Thymus (tissue), 11 donors: ENCODE measurements around the gene SSRP1. TPM values are rescaled to one million over a fixed set of nuclear protein-coding genes. Genes with fewer than 3 reads are reported as not detected.

Source experiments
- DNase-seq, 9 donors: peaks; one replicate each; pipeline ENCODE4 v3.0.0-alpha.2; 2013; ENCODE audit warnings: low spot score in 9 of 9, low read depth in 6 of 9, missing footprints in 1 of 9
- H3K27ac ChIP-seq, 2 donors: one replicate each; pipeline ENCODE4 v1.5.1; 2013; ENCODE audit warnings: control low read depth in 1 of 2, low read depth in 1 of 2, low read length in 1 of 2, mild to moderate bottlenecking in 1 of 2, moderate library complexity in 1 of 2
- H3K27me3 ChIP-seq, 2 donors: one replicate each; pipeline ENCODE4 v1.5.1; 2013; ENCODE audit warnings: low read length in 1 of 2; ENCODE audit not compliant: control insufficient read depth in 2 of 2, insufficient read depth in 1 of 2
- H3K36me3 ChIP-seq, 2 donors: one replicate each; pipeline ENCODE4 v1.5.1; 2013; ENCODE audit warnings: low read length in 1 of 2, mild to moderate bottlenecking in 1 of 2, moderate library complexity in 1 of 2; ENCODE audit not compliant: control insufficient read depth in 2 of 2, insufficient read depth in 2 of 2
- H3K4me1 ChIP-seq, 2 donors: one replicate each; pipeline ENCODE4 v1.5.1; 2013; ENCODE audit warnings: low read length in 2 of 2; ENCODE audit not compliant: control insufficient read depth in 2 of 2, insufficient read depth in 2 of 2
- H3K4me3 ChIP-seq, 2 donors: one replicate each; pipeline ENCODE4 v1.5.1; 2013; ENCODE audit warnings: low read length in 2 of 2, control low read depth in 1 of 2, mild to moderate bottlenecking in 1 of 2
- H3K9me3 ChIP-seq, 2 donors: one replicate each; pipeline ENCODE4 v1.5.1; 2013; ENCODE audit warnings: low read length in 1 of 2, mild to moderate bottlenecking in 1 of 2; ENCODE audit not compliant: control insufficient read depth in 2 of 2, insufficient read depth in 1 of 2
- WGBS: extraction: QIAGEN DNeasy Blood & Tissue Kit; methylation state at CpG from one replicate; pipeline ENCODE4 v1.1.7; 2013; 5-methylcytosine and 5-hydroxymethylcytosine counted together
- polyA plus RNA-seq: library from polyadenylated mRNA; stranded (reverse); fragments of 200-250 nt; gene quantifications from one replicate; pipeline ENCODE4 v1.2.3, GENCODE V29; 2013
- total RNA-seq: library from RNA; stranded (reverse); fragments of 120-200 nt; gene quantifications from one replicate; pipeline ENCODE4 v1.2.4, GENCODE V29; 2013
- donor health status: healthy.

SSRP1 gene
- total and polyA plus RNA-seq, 2 donors = 48.8 to 110 TPM

GRCh38 chr11:57310630-57311086 is 25.0 kb downstream of the SSRP1 start:
- Histone ChIP-seq H3K36me3 (peaks cover 8 to 11% of the 10 kb centered on the region in 2 donors), H3K4me3 (peak overlapping the region; percentile 29 to 41), H3K4me1 (peaks cover 14 to 34% of the 10 kb centered on the region in 2 donors), H3K9me3 (no peaks in the 10 kb centered on the region), H3K27me3 (no peaks in the 10 kb centered on the region), H3K27ac (peak overlapping the region in 1 of 2 donors; percentile 57)
- 90% methylated on average over 6 of the region's 6 CpGs for WGBS
- no peak for DNase-seq

- H3K9me3 ChIP-seq = no peaks in the 10 kb centered on the region
- no peak for DNase-seq
- 94% methylated on average over 6 of the region's 6 CpGs for whole genome bisulfite sequencing
- H3K4me1 ChIP-seq = peaks cover 8 to 28% of the 10 kb centered on the region in 2 donors
- H3K36me3 ChIP-seq = peaks cover 8 to 11% of the 10 kb centered on the region in 2 donors
- no peak overlapping the region for H3K4me3 ChIP-seq
- H3K27ac ChIP-seq = no peak overlapping the region
- no peaks in the 10 kb centered on the region for H3K27me3 ChIP-seq
Observed at GRCh38 chr11:57310091-57310490, 25.6 kb downstream of the SSRP1 start.

- H3K36me3 ChIP-seq = peaks cover 8% of the 10 kb centered on the region in 2 donors
- 95% methylated on average over 24 of the region's 24 CpGs for WGBS
Observed at GRCh38 chr11:57309106-57310059, 26.3 kb downstream of the SSRP1 start.

GRCh38 chr11:57308426-57309060 is 27.1 kb downstream of the SSRP1 start:
- Histone ChIP-seq H3K27ac (peak overlapping the region; percentile 6 to 55), H3K27me3 (no peaks in the 10 kb centered on the region), H3K9me3 (no peaks in the 10 kb centered on the region), H3K36me3 (peaks cover 5 to 8% of the 10 kb centered on the region in 2 donors), H3K4me3 (no peak overlapping the region), H3K4me1 (peaks cover 7 to 26% of the 10 kb centered on the region in 2 donors)
- WGBS = 95% methylated on average over 10 of the region's 10 CpGs
- no peak for DNase-seq

More at GRCh38 chr11:57309106-57310059, 26.3 kb downstream of the SSRP1 start:
- DNase-seq = no peak
- Histone ChIP-seq H3K27me3 (no peaks in the 10 kb centered on the region), H3K9me3 (no peaks in the 10 kb centered on the region), H3K27ac (no peak overlapping the region), H3K4me3 (no peak overlapping the region), H3K4me1 (peaks cover 7 to 26% of the 10 kb centered on the region in 2 donors)

GRCh38 chr11:57307666-57308270 is 27.9 kb downstream of the SSRP1 start:
- no peak for DNase-seq
- H3K27me3 ChIP-seq = no peaks in the 10 kb centered on the region
- peaks cover 7 to 26% of the 10 kb centered on the region in 2 donors for H3K4me1 ChIP-seq
- 93% methylated on average over 7 of the region's 7 CpGs for WGBS
- H3K27ac ChIP-seq = peak overlapping the region in 1 of 2 donors; percentile 49
- no peaks in the 10 kb centered on the region for H3K9me3 ChIP-seq
- H3K36me3 ChIP-seq = peaks cover 3% of the 10 kb centered on the region in 2 donors
- H3K4me3 ChIP-seq = no peak overlapping the region

- no peak overlapping the region for H3K4me3 ChIP-seq
- H3K36me3 ChIP-seq = peaks cover 3 to 4% of the 10 kb centered on the region in 2 donors
- no peak for DNase-seq
- no peaks in the 10 kb centered on the region for H3K27me3 ChIP-seq
- 84% methylated on average over 9 of the region's 9 CpGs for WGBS
- H3K9me3 ChIP-seq = no peaks in the 10 kb centered on the region
- peak overlapping the region in 1 of 2 donors; percentile 19 for H3K27ac ChIP-seq
- peaks cover 7 to 22% of the 10 kb centered on the region in 2 donors for H3K4me1 ChIP-seq
Observed at GRCh38 chr11:57306940-57307565, 28.6 kb downstream of the SSRP1 start.

- Histone ChIP-seq H3K27ac (peak overlapping the region in 1 of 2 donors; percentile 53), H3K4me3 (no peak overlapping the region), H3K9me3 (no peaks in the 10 kb centered on the region), H3K4me1 (peaks cover 5 to 16% of the 10 kb centered on the region in 2 donors), H3K27me3 (no peaks in the 10 kb centered on the region), H3K36me3 (peaks cover 8 to 9% of the 10 kb centered on the region in 2 donors)
- 95% methylated on average over 15 of the region's 15 CpGs for WGBS
- DNase-seq = no peak
Observed at GRCh38 chr11:57306161-57306876, 29.4 kb downstream of the SSRP1 start.

- Histone ChIP-seq H3K27me3 (no peaks in the 10 kb centered on the region), H3K36me3 (peaks cover 10 to 16% of the 10 kb centered on the region in 2 donors), H3K27ac (no peak overlapping the region), H3K4me3 (no peak overlapping the region), H3K4me1 (peaks cover 0 to 8% of the 10 kb centered on the region in 2 donors), H3K9me3 (no peaks in the 10 kb centered on the region)
- no peak for DNase-seq
- 98% methylated on average over 8 of the region's 8 CpGs for WGBS
Observed at GRCh38 chr11:57305523-57305922, 30.2 kb downstream of the SSRP1 start.
